SK-N-SH treated with all-trans-retinoic acid at 6 μM for 48 hours (cell line): Measurements from ENCODE around the gene NUP93.

Experiments used
- ATAC-seq: fragments of 200-7000 bp; cut with Tn5 transposase; 3 replicates; pipeline ENCODE4 v1.9.1; 2020; ENCODE audit warnings: mild to moderate bottlenecking, moderate library complexity
- ARNTL ChIP-seq: fragments of 450-650 bp; formaldehyde crosslinking; IDR thresholded peaks from 2 replicates; pipeline ENCODE4 v1.5.0; 2020; ENCODE audit warnings: low read depth, mild to moderate bottlenecking, moderate library complexity, borderline replicate concordance
- CREB5 ChIP-seq: fragments of 250-450 bp; sonication (Bioruptor Pico); IDR thresholded peaks from 2 replicates; pipeline ENCODE4 v1.5.1; 2020; ENCODE audit warnings: low read depth, mild to moderate bottlenecking, moderate library complexity
- CSRNP3 ChIP-seq: fragments of 250-450 bp; sonication (Bioruptor Pico); IDR thresholded peaks from 2 replicates; pipeline ENCODE4 v1.5.1; 2021; ENCODE audit warnings: mild to moderate bottlenecking, moderate library complexity
- GLIS3 ChIP-seq: fragments of 250-450 bp; sonication (Bioruptor Pico); IDR thresholded peaks from 2 replicates; pipeline ENCODE4 v1.5.0; 2020; ENCODE audit warnings: mild to moderate bottlenecking, moderate library complexity
- ISL1 ChIP-seq: fragments of 250-450 bp; sonication (Bioruptor Pico); IDR thresholded peaks from 2 replicates; pipeline ENCODE4 v2.1.2; 2022; ENCODE audit warnings: mild to moderate bottlenecking, moderate library complexity
- POU6F1 ChIP-seq: fragments of 250-450 bp; sonication (Bioruptor Pico); IDR thresholded peaks from 2 replicates; pipeline ENCODE4 v1.8.0; 2021; ENCODE audit warnings: low read depth, mild to moderate bottlenecking, moderate library complexity, borderline replicate concordance
- PPARA ChIP-seq: fragments of 250-450 bp; sonication (Bioruptor Pico); IDR thresholded peaks from 2 replicates; pipeline ENCODE4 v1.5.0; 2020; ENCODE audit warnings: mild to moderate bottlenecking, borderline replicate concordance
- RARB ChIP-seq: fragments of 250-450 bp; sonication (Bioruptor Pico); IDR thresholded peaks from 2 replicates; pipeline ENCODE4 v1.8.0; 2021; ENCODE audit warnings: mild to moderate bottlenecking, moderate library complexity
- SNAI2 ChIP-seq: fragments of 250-450 bp; sonication (Bioruptor Pico); IDR thresholded peaks from 2 replicates; pipeline ENCODE4 v1.5.0; 2020; ENCODE audit warnings: mild to moderate bottlenecking, moderate library complexity
- TSHZ2 ChIP-seq: fragments of 250-450 bp; sonication (Bioruptor Pico); IDR thresholded peaks from 2 replicates; pipeline ENCODE4 v1.5.0; 2020; ENCODE audit warnings: mild to moderate bottlenecking, moderate library complexity
- ZC3H10 ChIP-seq: fragments of 250-450 bp; sonication (Bioruptor Pico); IDR thresholded peaks from 2 replicates; pipeline ENCODE4 v1.5.1; 2021; ENCODE audit warnings: mild to moderate bottlenecking, moderate library complexity
- ZFP3 ChIP-seq: fragments of 250-450 bp; sonication (Bioruptor Pico); IDR thresholded peaks from 2 replicates; pipeline ENCODE4 v1.5.0; 2020; ENCODE audit warnings: mild to moderate bottlenecking, moderate library complexity
- ZNF70 ChIP-seq: fragments of 450-650 bp; formaldehyde crosslinking; IDR thresholded peaks from 2 replicates; pipeline ENCODE4 v1.5.0; 2020; ENCODE audit warnings: mild to moderate bottlenecking, moderate library complexity

Gene NUP93

GRCh38 chr16:56897026-56897799 lies 167.3 kb downstream of the NUP93 start (continued):
- no peak for TF ChIP-seq POU6F1 (CRISPR knock-in tag)
- TF ChIP-seq PPARA (CRISPR knock-in tag), result no peak
- TF ChIP-seq CREB5, result no peak
- no peak for TF ChIP-seq ZFP3 (CRISPR knock-in tag)
- no peak for TF ChIP-seq ISL1 (CRISPR knock-in tag)
- TF ChIP-seq RARB (CRISPR knock-in tag), result no peak

GRCh38 chr16:56898847-56899246 lies 168.9 kb downstream of the NUP93 start:
- no peak for ATAC-seq
- no peak for TF ChIP-seq SNAI2 (CRISPR knock-in tag)
- TF ChIP-seq CREB5, result no peak
- no peak for TF ChIP-seq ZC3H10 (CRISPR knock-in tag)
- TF ChIP-seq ARNTL (CRISPR knock-in tag), result no peak
- TF ChIP-seq CSRNP3 (CRISPR knock-in tag), result no peak
- no peak for TF ChIP-seq TSHZ2 (CRISPR knock-in tag)
- TF ChIP-seq ZNF70 (CRISPR knock-in tag), result no peak
- no peak for TF ChIP-seq GLIS3 (CRISPR knock-in tag)
